H9 (cell line): ENCODE measurements around the gene NSD1. TPM values are rescaled to one million over a fixed set of nuclear protein-coding genes. Genes with fewer than 3 reads are reported as not detected.

Source experiments
- DNase-seq: peaks from one replicate; pipeline ENCODE4 v3.0.0-alpha.2; 2017
- H2AFZ ChIP-seq: one replicate; pipeline ENCODE4 v1.6.1; 2013; ENCODE audit warnings: mild to moderate bottlenecking, low read length, control low read depth, moderate library complexity
- H2AK5ac ChIP-seq: 2 replicates; pipeline ENCODE4 v1.6.1; 2013; ENCODE audit warnings: low read length, control low read depth, mixed read lengths; ENCODE audit not compliant: insufficient read length
- H2BK120ac ChIP-seq: one replicate; pipeline ENCODE4 v1.6.1; 2013; ENCODE audit warnings: low read depth, mild to moderate bottlenecking, low read length, control low read depth, inconsistent platforms; ENCODE audit not compliant: poor library complexity, severe bottlenecking
- H2BK12ac ChIP-seq: 2 replicates; pipeline ENCODE4 v1.6.1; 2013; ENCODE audit warnings: low read length, control low read depth, mixed read lengths, low read depth; ENCODE audit not compliant: insufficient read length
- H2BK15ac ChIP-seq: 2 replicates; pipeline ENCODE4 v1.6.1; 2013; ENCODE audit warnings: low read depth, low read length, control low read depth
- H2BK20ac ChIP-seq: one replicate; pipeline ENCODE4 v1.6.1; 2013; ENCODE audit warnings: low read depth, mild to moderate bottlenecking, low read length, control low read depth, inconsistent platforms; ENCODE audit not compliant: poor library complexity, severe bottlenecking
- H2BK5ac ChIP-seq: 2 replicates; pipeline ENCODE4 v1.6.1; 2013; ENCODE audit warnings: low read length, control low read depth, mixed read lengths; ENCODE audit not compliant: insufficient read length
- H3K14ac ChIP-seq: 2 replicates; pipeline ENCODE4 v1.6.1; 2013; ENCODE audit warnings: low read length, control low read depth; ENCODE audit not compliant: insufficient read depth
- H3K18ac ChIP-seq: 2 replicates; pipeline ENCODE4 v1.6.1; 2013; ENCODE audit warnings: low read depth, mild to moderate bottlenecking, mixed read lengths, low read length, control low read depth; ENCODE audit not compliant: insufficient read length
- H3K23ac ChIP-seq: 2 replicates; pipeline ENCODE4 v1.6.1; 2013; ENCODE audit warnings: low read length, control low read depth, mixed read lengths, low read depth; ENCODE audit not compliant: insufficient read length
- H3K23me2 ChIP-seq: 2 replicates; pipeline ENCODE4 v1.6.1; 2013; ENCODE audit warnings: low read depth, mild to moderate bottlenecking, mixed read lengths, low read length, control low read depth; ENCODE audit not compliant: insufficient read length, poor library complexity, severe bottlenecking
- H3K27ac ChIP-seq: 2 replicates; pipeline ENCODE4 v1.5.1; 2013; ENCODE audit warnings: low read length, control low read depth, mixed read lengths, low read depth; ENCODE audit not compliant: insufficient read length
- H3K27me3 ChIP-seq: 2 replicates; pipeline ENCODE4 v1.6.1; 2013; ENCODE audit warnings: low read length, control low read depth, inconsistent platforms; ENCODE audit not compliant: insufficient read depth
- H3K4ac ChIP-seq: 2 replicates; pipeline ENCODE4 v1.6.1; 2013; ENCODE audit warnings: low read depth, mild to moderate bottlenecking, control low read depth, inconsistent platforms, low read length, moderate library complexity
- H3K4me1 ChIP-seq: 2 replicates; pipeline ENCODE4 v1.6.1; 2013; ENCODE audit warnings: low read length, control low read depth, inconsistent platforms; ENCODE audit not compliant: insufficient read depth
- H3K4me2 ChIP-seq: 2 replicates; pipeline ENCODE4 v1.6.1; 2013; ENCODE audit warnings: low read length, control low read depth, mixed read lengths; ENCODE audit not compliant: insufficient read length, insufficient read depth
- H3K56ac ChIP-seq: 2 replicates; pipeline ENCODE4 v1.6.1; 2013; ENCODE audit warnings: low read depth, mild to moderate bottlenecking, mixed read lengths, low read length, control low read depth; ENCODE audit not compliant: insufficient read length
- H3K79me1 ChIP-seq: 2 replicates; pipeline ENCODE4 v1.6.1; 2013; ENCODE audit warnings: low read depth, mild to moderate bottlenecking, moderate library complexity, low read length, control low read depth, inconsistent platforms; ENCODE audit not compliant: insufficient read depth, poor library complexity, severe bottlenecking
- H3K79me2 ChIP-seq: 2 replicates; pipeline ENCODE4 v1.6.1; 2013; ENCODE audit warnings: low read length, control low read depth, inconsistent platforms; ENCODE audit not compliant: insufficient read depth
- H3K9ac ChIP-seq: 2 replicates; pipeline ENCODE4 v1.6.1; 2013; ENCODE audit warnings: low read length, control low read depth, mixed read lengths; ENCODE audit not compliant: insufficient read length; ENCODE audit errors: extremely low read depth
- H3K9me3 ChIP-seq: one replicate; pipeline ENCODE4 v1.6.1; 2013; ENCODE audit warnings: low read depth, low read length, inconsistent platforms; ENCODE audit not compliant: control insufficient read depth
- H3T11ph ChIP-seq: one replicate; pipeline ENCODE4 v1.6.1; 2013; ENCODE audit warnings: mild to moderate bottlenecking, low read length, control low read depth, inconsistent platforms
- H4K20me1 ChIP-seq: one replicate; pipeline ENCODE4 v1.6.1; 2013; ENCODE audit not compliant: control insufficient read depth, insufficient read length, insufficient read depth
- H4K5ac ChIP-seq: 2 replicates; pipeline ENCODE4 v1.6.1; 2013; ENCODE audit warnings: low read depth, mild to moderate bottlenecking, mixed read lengths, low read length, control low read depth; ENCODE audit not compliant: insufficient read length
- H4K8ac ChIP-seq: replicated peaks from 2 replicates; pipeline ENCODE4 v1.6.1; 2013; ENCODE audit warnings: low read length, control low read depth, mixed read lengths, low read depth; ENCODE audit not compliant: insufficient read length
- H4K91ac ChIP-seq: 2 replicates; pipeline ENCODE4 v1.6.1; 2013; ENCODE audit warnings: low read depth, mild to moderate bottlenecking, moderate library complexity, mixed read lengths, low read length, control low read depth; ENCODE audit not compliant: insufficient read length
- H3K27ac Mint-ChIP-seq, 3 experiments: 2 replicates in 2 of 3; 3 replicates in 1 of 3; pipeline ENCODE4 v1.8.0; 2020 to 2021; ENCODE audit warnings: mixed read lengths in 3 of 3, mild to moderate bottlenecking in 1 of 3, moderate library complexity in 1 of 3
- H3K27me3 Mint-ChIP-seq: 2 replicates; pipeline ENCODE4 v1.8.0; 2021; ENCODE audit warnings: low read depth, mild to moderate bottlenecking, moderate library complexity, mixed read lengths
- H3K36me3 Mint-ChIP-seq, 3 experiments: 2 replicates in 2 of 3; 3 replicates in 1 of 3; pipeline ENCODE4 v1.8.0; 2020 to 2021; ENCODE audit warnings: low read depth in 3 of 3, mixed read lengths in 3 of 3; ENCODE audit not compliant: insufficient read depth in 1 of 3
- H3K4me1 Mint-ChIP-seq, 2 experiments: 2 replicates each; pipeline ENCODE4 v1.8.0; 2020; ENCODE audit warnings: mixed read lengths in 2 of 2
- H3K4me3 Mint-ChIP-seq, 2 experiments: 2 replicates in 1 of 2; 3 replicates in 1 of 2; pipeline ENCODE4 v1.8.0; 2020 to 2021; ENCODE audit warnings: mild to moderate bottlenecking in 2 of 2, mixed read lengths in 2 of 2, moderate library complexity in 1 of 2
- H3K9me3 Mint-ChIP-seq, 2 experiments: 2 replicates in 1 of 2; 3 replicates in 1 of 2; pipeline ENCODE4 v1.8.0; 2020; ENCODE audit warnings: mild to moderate bottlenecking in 2 of 2, mixed read lengths in 2 of 2, moderate library complexity in 1 of 2
- WGBS: extraction: QIAGEN DNeasy Blood & Tissue Kit; methylation state at CpG from one replicate; pipeline ENCODE4 v1.1.7; 2013; ENCODE audit warnings: missing lambda C conversion rate, low lambda C conversion rate, mixed read lengths; ENCODE audit not compliant: insufficient read length; ENCODE audit errors: extremely low coverage; 5-methylcytosine and 5-hydroxymethylcytosine counted together
- total RNA-seq: library from RNA; stranded (reverse); gene quantifications from 2 replicates; pipeline ENCODE4 v1.2.1, GENCODE V29; 2021
- TF ChIP-seq, protein P1 (sequence below): fragments of 200-600 bp; sonication (generic); conservative IDR thresholded peaks from 3 replicates; pipeline ENCODE4 v1.8.0; 2021; ENCODE audit warnings: antibody characterized with exemption, mild to moderate bottlenecking

NSD1 gene
- total RNA-seq, 1 experiment from 2014 or later = 213 TPM

DNA sequence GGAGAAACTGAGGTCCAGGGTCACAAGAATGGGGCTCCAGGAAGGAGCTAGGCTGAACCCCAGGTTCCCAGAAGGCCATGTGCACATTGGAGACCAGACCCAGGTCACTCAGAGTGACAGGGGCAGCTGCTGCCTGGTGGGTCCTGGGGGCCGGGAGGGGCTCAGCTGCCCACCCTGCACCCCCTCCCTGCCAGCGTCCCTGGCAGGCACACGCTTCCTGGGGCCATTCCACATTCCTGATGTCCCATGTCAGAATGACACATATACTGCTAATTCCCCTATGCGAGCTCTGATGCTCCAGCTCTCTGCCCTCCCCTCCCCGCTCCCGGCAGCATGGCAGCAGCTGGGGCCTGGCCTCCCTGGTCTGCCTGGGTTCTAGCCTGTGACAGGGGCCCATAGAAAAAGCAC lies 32.9 kb upstream of the NSD1 start:
- no peak overlapping the region for H2BK15ac ChIP-seq
- H3K56ac ChIP-seq = no peak overlapping the region
- H3K27me3 ChIP-seq = no peaks in the 10 kb centered on the region
- H4K91ac ChIP-seq = no peak overlapping the region
- H3K18ac ChIP-seq = no peak overlapping the region
- H3K79me1 ChIP-seq = no peaks in the 10 kb centered on the region
- Mint-ChIP-seq H3K36me3 (peaks cover 3 to 9% (median 4%) of the 10 kb centered on the region in 3 experiments; a peak in 6 of 7 replicates), H3K4me3 (no peak overlapping the region), H3K27me3 (no peaks in the 10 kb centered on the region; the same call in 1 of the 2 replicates), H3K4me1 (peaks cover 17 to 28% of the 10 kb centered on the region in 2 experiments), H3K9me3 (no peaks in the 10 kb centered on the region), H3K27ac (no peak overlapping the region)
- no peak overlapping the region for H4K8ac ChIP-seq
- TF ChIP-seq, protein P1, sequence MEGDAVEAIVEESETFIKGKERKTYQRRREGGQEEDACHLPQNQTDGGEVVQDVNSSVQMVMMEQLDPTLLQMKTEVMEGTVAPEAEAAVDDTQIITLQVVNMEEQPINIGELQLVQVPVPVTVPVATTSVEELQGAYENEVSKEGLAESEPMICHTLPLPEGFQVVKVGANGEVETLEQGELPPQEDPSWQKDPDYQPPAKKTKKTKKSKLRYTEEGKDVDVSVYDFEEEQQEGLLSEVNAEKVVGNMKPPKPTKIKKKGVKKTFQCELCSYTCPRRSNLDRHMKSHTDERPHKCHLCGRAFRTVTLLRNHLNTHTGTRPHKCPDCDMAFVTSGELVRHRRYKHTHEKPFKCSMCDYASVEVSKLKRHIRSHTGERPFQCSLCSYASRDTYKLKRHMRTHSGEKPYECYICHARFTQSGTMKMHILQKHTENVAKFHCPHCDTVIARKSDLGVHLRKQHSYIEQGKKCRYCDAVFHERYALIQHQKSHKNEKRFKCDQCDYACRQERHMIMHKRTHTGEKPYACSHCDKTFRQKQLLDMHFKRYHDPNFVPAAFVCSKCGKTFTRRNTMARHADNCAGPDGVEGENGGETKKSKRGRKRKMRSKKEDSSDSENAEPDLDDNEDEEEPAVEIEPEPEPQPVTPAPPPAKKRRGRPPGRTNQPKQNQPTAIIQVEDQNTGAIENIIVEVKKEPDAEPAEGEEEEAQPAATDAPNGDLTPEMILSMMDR = no peak
- no peak overlapping the region for H2AFZ ChIP-seq
- no CpG with 5 or more reads among the region's 6 CpGs for WGBS
- no peak overlapping the region for H2BK5ac ChIP-seq
- no peak overlapping the region for H3K14ac ChIP-seq
- no peak overlapping the region for H3K4ac ChIP-seq
- no peak overlapping the region for H2BK12ac ChIP-seq
- H3K4me1 ChIP-seq = peaks cover 5% of the 10 kb centered on the region; the same call in 1 of the 2 replicates
- H3K27ac ChIP-seq = no peak overlapping the region
- H4K5ac ChIP-seq = no peak overlapping the region
- H4K20me1 ChIP-seq = no peaks in the 10 kb centered on the region
- H2AK5ac ChIP-seq = no peak overlapping the region
- H3K23ac ChIP-seq = no peak overlapping the region
- no peaks in the 10 kb centered on the region for H3K9me3 ChIP-seq
- no peak overlapping the region for H3T11ph ChIP-seq
- no peak overlapping the region for H2BK20ac ChIP-seq
- no peaks in the 10 kb centered on the region for H3K79me2 ChIP-seq
- DNase-seq = no peak
- H3K23me2 ChIP-seq = no peaks in the 10 kb centered on the region
- no peak overlapping the region for H3K9ac ChIP-seq
- no peak overlapping the region for H2BK120ac ChIP-seq
- H3K4me2 ChIP-seq = no peak overlapping the region
